GM12865 (cell line): ENCODE results near the gene PRKCE.

Experiments used
- DNase-seq: peaks from one replicate; pipeline ENCODE4 v3.0.0; 2010; ENCODE audit warnings: low read depth
- H3K4me3 ChIP-seq: 2 replicates; pipeline ENCODE4 v1.5.1; 2011; ENCODE audit warnings: mild to moderate bottlenecking, low read depth, low read length, control low read depth
- TF ChIP-seq, protein P1 (sequence below): IDR thresholded peaks from 2 replicates; pipeline ENCODE4 v1.5.1; 2011; ENCODE audit warnings: low read length, control low read depth, low read depth, inconsistent platforms; ENCODE audit not compliant: insufficient read depth; ENCODE audit errors: missing control alignments

The PRKCE gene

GRCh38 chr2:45938649-45939511 is 287.4 kb downstream of the PRKCE start:
- no peak for DNase-seq
- TF ChIP-seq, protein P1, sequence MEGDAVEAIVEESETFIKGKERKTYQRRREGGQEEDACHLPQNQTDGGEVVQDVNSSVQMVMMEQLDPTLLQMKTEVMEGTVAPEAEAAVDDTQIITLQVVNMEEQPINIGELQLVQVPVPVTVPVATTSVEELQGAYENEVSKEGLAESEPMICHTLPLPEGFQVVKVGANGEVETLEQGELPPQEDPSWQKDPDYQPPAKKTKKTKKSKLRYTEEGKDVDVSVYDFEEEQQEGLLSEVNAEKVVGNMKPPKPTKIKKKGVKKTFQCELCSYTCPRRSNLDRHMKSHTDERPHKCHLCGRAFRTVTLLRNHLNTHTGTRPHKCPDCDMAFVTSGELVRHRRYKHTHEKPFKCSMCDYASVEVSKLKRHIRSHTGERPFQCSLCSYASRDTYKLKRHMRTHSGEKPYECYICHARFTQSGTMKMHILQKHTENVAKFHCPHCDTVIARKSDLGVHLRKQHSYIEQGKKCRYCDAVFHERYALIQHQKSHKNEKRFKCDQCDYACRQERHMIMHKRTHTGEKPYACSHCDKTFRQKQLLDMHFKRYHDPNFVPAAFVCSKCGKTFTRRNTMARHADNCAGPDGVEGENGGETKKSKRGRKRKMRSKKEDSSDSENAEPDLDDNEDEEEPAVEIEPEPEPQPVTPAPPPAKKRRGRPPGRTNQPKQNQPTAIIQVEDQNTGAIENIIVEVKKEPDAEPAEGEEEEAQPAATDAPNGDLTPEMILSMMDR, result no peak
- H3K4me3 ChIP-seq, result no peak overlapping the region

- H3K4me3 ChIP-seq, result no peak overlapping the region
- DNase-seq, result no peak
- TF ChIP-seq, protein P1, result no peak
These were observed 290.2 kb downstream of the PRKCE start for GRCh38 chr2:45941531-45942236.

DNA sequence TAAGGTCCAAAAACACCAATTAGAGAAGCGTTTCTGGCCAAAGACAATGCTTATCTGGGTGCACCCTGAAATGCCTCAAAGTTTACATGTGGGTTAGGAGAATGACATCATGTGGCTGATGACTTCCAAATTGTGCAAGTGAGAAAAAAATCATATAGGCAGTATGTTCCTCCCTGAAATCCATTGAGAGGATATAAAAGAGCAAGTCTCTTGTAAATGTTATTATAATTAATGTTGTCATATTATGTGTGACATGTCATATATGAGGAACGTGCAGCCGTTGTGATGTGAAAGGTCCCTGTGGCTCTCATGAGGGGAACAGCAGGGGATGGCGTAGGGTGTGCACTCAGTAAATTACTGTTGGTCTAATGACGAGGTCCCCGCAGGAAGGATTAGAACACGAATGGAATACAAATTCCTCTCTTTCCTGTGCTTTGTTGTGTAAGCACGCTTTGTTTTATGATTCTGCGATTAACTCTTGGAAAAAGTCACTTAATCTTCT is 290.8 kb downstream of the PRKCE start:
- TF ChIP-seq, protein P1, result no peak
- DNase-seq, result no peak
- H3K4me3 ChIP-seq, result no peak overlapping the region

GRCh38 chr2:45943219-45944044 is 292.0 kb downstream of the PRKCE start:
- TF ChIP-seq, protein P1, result no peak

DNA sequence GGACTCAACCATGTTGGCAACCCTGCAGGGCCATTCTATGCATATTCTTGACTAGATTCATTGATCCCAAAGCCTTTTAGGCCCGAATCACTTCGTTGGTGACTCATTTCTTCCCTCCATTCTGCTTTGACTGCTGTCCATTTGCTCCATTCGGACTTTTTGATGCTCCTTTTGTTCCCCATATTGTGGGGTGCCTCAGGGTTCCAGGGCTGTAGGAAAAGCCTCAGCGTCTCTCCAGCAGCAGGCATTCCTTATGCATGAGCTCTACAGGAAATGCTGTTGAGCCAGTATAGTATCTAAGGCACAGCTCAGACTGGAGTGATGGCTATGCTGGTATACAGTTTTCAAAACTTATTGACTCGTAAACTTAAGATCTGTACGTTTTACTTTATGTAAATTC is 292.6 kb downstream of the PRKCE start:
- no peak overlapping the region for H3K4me3 ChIP-seq
- TF ChIP-seq, protein P1, result no peak
- DNase-seq, result no peak

More at GRCh38 chr2:45943219-45944044, 292.0 kb downstream of the PRKCE start:
- DNase-seq, result no peak
- no peak overlapping the region for H3K4me3 ChIP-seq

GRCh38 chr2:45945302-45945717 is 293.8 kb downstream of the PRKCE start:
- H3K4me3 ChIP-seq, result no peak overlapping the region
- DNase-seq, result no peak
- TF ChIP-seq, protein P1, result no peak
